HEK293 (cell line): ENCODE results near the gene ZFY.

Experiments
- CTCF ChIP-seq: fragments of 450-650 bp; formaldehyde crosslinking; IDR thresholded peaks from 2 replicates; pipeline ENCODE4 v1.5.1; 2016; ENCODE audit warnings: missing biosample characterization, missing genetic modification characterization
- KLF16 ChIP-seq: fragments of 450-650 bp; formaldehyde crosslinking; IDR thresholded peaks from 2 replicates; pipeline ENCODE4 v1.5.1; 2017; ENCODE audit warnings: missing biosample characterization, missing genetic modification characterization
- MYNN ChIP-seq: fragments of 450-650 bp; formaldehyde crosslinking; IDR thresholded peaks from 2 replicates; pipeline ENCODE4 v1.5.1; 2016; ENCODE audit warnings: missing biosample characterization, missing genetic modification characterization, borderline replicate concordance
- PATZ1 ChIP-seq: fragments of 450-650 bp; formaldehyde crosslinking; IDR thresholded peaks from 2 replicates; pipeline ENCODE4 v1.5.1; 2016; ENCODE audit warnings: missing biosample characterization, missing genetic modification characterization
- TCF7L2 ChIP-seq: IDR thresholded peaks from 2 replicates; pipeline ENCODE4 v1.6.1; 2011; ENCODE audit warnings: low read depth, mild to moderate bottlenecking, inconsistent platforms, low read length, moderate library complexity, borderline replicate concordance
- YY1 ChIP-seq: fragments of 450-650 bp; formaldehyde crosslinking; IDR thresholded peaks from 2 replicates; pipeline ENCODE4 v1.5.1; 2018; ENCODE audit warnings: missing biosample characterization, missing genetic modification characterization
- ZNF133 ChIP-seq: fragments of 450-650 bp; formaldehyde crosslinking; IDR thresholded peaks from 2 replicates; pipeline ENCODE4 v1.5.1; 2016; ENCODE audit warnings: missing biosample characterization, missing genetic modification characterization
- ZNF157 ChIP-seq: fragments of 450-650 bp; formaldehyde crosslinking; IDR thresholded peaks from 2 replicates; pipeline ENCODE4 v1.5.1; 2016; ENCODE audit warnings: missing biosample characterization, missing genetic modification characterization
- ZNF24 ChIP-seq: fragments of 450-650 bp; formaldehyde crosslinking; IDR thresholded peaks from 2 replicates; pipeline ENCODE4 v1.5.1; 2016; ENCODE audit warnings: missing biosample characterization, missing genetic modification characterization
- ZNF280D ChIP-seq: fragments of 450-650 bp; formaldehyde crosslinking; IDR thresholded peaks from 2 replicates; pipeline ENCODE4 v1.5.1; 2016; ENCODE audit warnings: missing biosample characterization, missing genetic modification characterization
- ZNF518A ChIP-seq: fragments of 450-650 bp; formaldehyde crosslinking; conservative IDR thresholded peaks from 2 replicates; pipeline ENCODE4 v1.5.1; 2016; ENCODE audit warnings: low read depth, missing biosample characterization, missing genetic modification characterization
- ZNF596 ChIP-seq: fragments of 450-650 bp; IDR thresholded peaks from 2 replicates; pipeline ENCODE4 v1.5.0; 2018; ENCODE audit warnings: missing biosample characterization, mild to moderate bottlenecking, missing genetic modification characterization, moderate library complexity
- ZNF610 ChIP-seq: fragments of 450-650 bp; formaldehyde crosslinking; IDR thresholded peaks from 2 replicates; pipeline ENCODE4 v1.5.1; 2016; ENCODE audit warnings: missing biosample characterization, missing genetic modification characterization, borderline replicate concordance
- ZNF677 ChIP-seq: fragments of 450-650 bp; IDR thresholded peaks from 2 replicates; pipeline ENCODE4 v1.5.0; 2018; ENCODE audit warnings: missing biosample characterization, mild to moderate bottlenecking, missing genetic modification characterization, moderate library complexity

GRCh38 chrY:2979283-2979682, 44.1 kb downstream of the ZFY start:
- no peak for TF ChIP-seq MYNN
- no peak for TF ChIP-seq CTCF (tag by site-specific recombination)
- TF ChIP-seq ZNF596 (tag by site-specific recombination) = no peak
- TF ChIP-seq TCF7L2 = no peak
- no peak for TF ChIP-seq ZNF280D (tag by site-specific recombination)
- TF ChIP-seq ZNF133 = no peak
- no peak for TF ChIP-seq ZNF518A (tag by site-specific recombination)
- TF ChIP-seq ZNF24 (tag by site-specific recombination) = no peak
- no peak for TF ChIP-seq ZNF677 (tag by site-specific recombination)
- no peak for TF ChIP-seq ZNF157 (tag by site-specific recombination)
- TF ChIP-seq YY1 = no peak
- TF ChIP-seq PATZ1 (tag by site-specific recombination) = no peak
- TF ChIP-seq ZNF610 (tag by site-specific recombination) = no peak
- TF ChIP-seq KLF16 (tag by site-specific recombination) = no peak
